ENCODE data around the gene TULP4. TPM values are rescaled to one million over a fixed set of nuclear protein-coding genes. Genes with fewer than 3 reads are reported as not detected.
"Not testable (repeated sequence)": the region's sequence is repeated elsewhere in the genome, so short reads cannot be mapped to it uniquely, and the experiment has no call there.

TULP4 gene
- total RNA-seq, 1 donor, result 105 TPM

DNA sequence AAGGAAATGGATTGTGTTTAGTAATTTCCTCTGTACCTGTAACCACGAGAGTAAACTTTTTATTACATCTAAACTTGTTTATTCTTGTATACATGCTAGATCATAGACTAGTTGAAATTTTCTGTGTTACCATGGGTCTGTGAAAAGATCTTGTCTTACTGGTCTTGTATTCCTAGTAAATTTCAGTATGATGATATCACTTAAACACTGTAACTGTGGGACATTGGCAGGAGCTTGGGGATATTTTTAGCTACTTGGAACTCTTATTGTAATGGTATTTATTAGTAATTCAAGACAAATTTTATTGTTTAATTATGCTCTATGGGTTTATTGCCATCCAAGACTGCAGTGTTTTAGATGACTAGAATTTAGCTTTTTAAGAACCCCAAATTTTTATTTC is 25.9 kb upstream of the TULP4 start:
- peaks cover 25% of the 10 kb centered on the region for H3K4me1 ChIP-seq (ENCODE audit: insufficient read depth, low read length)
- H3K4me3 ChIP-seq (ENCODE audit: low read length), result no peak overlapping the region
- no peaks in the 10 kb centered on the region for H3K9me3 ChIP-seq (ENCODE audit: low read depth, low read length)
- no peaks in the 10 kb centered on the region for H3K27me3 ChIP-seq (ENCODE audit: insufficient read depth, low read length)

GRCh38 chr6:158287047-158287446 is 25.2 kb upstream of the TULP4 start:
- no peak overlapping the region for H3K4me3 ChIP-seq (ENCODE audit: low read length)
- peaks cover 27% of the 10 kb centered on the region for H3K4me1 ChIP-seq (ENCODE audit: insufficient read depth, low read length)
- H3K9me3 ChIP-seq (ENCODE audit: low read depth, low read length), result no peaks in the 10 kb centered on the region
- H3K27me3 ChIP-seq (ENCODE audit: insufficient read depth, low read length), result no peaks in the 10 kb centered on the region

GRCh38 chr6:158290040-158290439 is 22.2 kb upstream of the TULP4 start:
- peaks cover 30% of the 10 kb centered on the region for H3K4me1 ChIP-seq (ENCODE audit: insufficient read depth, low read length)
- no peak overlapping the region for H3K4me3 ChIP-seq (ENCODE audit: low read length)
- H3K27me3 ChIP-seq (ENCODE audit: insufficient read depth, low read length), result no peaks in the 10 kb centered on the region
- no peaks in the 10 kb centered on the region for H3K9me3 ChIP-seq (ENCODE audit: low read depth, low read length)

DNA sequence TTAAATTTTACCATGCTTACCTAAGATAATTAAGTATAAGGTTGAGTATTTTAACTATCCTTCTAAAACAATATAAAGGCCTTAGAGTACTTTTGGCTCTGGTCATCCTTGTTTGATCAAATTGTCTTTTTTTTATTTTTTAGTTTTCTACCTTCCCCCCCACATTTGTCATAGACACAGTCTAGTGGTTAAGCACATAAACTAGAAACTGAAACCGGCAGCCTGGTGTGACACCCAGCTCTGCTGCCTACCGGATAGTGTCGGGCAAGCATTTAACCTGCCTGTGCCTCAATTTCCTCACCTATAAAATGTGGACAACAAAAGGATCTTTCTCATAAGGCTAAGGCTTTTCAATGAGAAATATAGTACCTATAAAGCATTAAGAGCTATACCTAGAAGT is 21.6 kb upstream of the TULP4 start:
- H3K4me3 ChIP-seq (ENCODE audit: low read length), result no peak overlapping the region
- H3K9me3 ChIP-seq (ENCODE audit: low read depth, low read length), result no peaks in the 10 kb centered on the region
- H3K27me3 ChIP-seq (ENCODE audit: insufficient read depth, low read length), result no peaks in the 10 kb centered on the region
- peaks cover 30% of the 10 kb centered on the region for H3K4me1 ChIP-seq (ENCODE audit: insufficient read depth, low read length)

- Histone ChIP-seq H3K4me1 (ENCODE audit: insufficient read depth, low read length) (peaks cover 30% of the 10 kb centered on the region), H3K4me3 (ENCODE audit: low read length) (no peak overlapping the region), H3K9me3 (ENCODE audit: low read depth, low read length) (peaks cover 7% of the 10 kb centered on the region), H3K27me3 (ENCODE audit: insufficient read depth, low read length) (no peaks in the 10 kb centered on the region)
Measured at GRCh38 chr6:158292016-158292415, 20.2 kb upstream of the TULP4 start.

DNA sequence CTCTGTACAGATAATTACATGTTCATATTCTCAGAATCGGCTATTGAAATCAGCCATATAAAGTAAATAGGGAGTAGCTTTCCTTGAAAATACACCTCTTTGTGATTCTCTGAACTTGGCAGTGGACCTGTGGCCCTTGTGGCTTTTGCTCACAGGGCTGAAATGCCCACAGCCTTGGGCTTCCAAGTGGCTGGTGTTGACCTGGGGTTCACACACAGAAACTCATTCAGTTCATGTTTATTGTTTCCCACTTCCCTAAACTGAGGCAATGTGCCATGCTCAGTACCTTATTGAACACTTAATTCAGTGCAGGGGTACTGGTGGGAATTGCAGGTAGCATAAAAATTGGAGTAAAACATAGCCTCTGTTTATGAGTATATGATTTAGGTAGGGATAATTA is 19.1 kb upstream of the TULP4 start:
- Histone ChIP-seq H3K27me3 (ENCODE audit: insufficient read depth, low read length) (no peaks in the 10 kb centered on the region), H3K9me3 (ENCODE audit: low read depth, low read length) (peaks cover 10% of the 10 kb centered on the region), H3K4me3 (ENCODE audit: low read length) (no peak overlapping the region), H3K4me1 (ENCODE audit: insufficient read depth, low read length) (peaks cover 30% of the 10 kb centered on the region)

DNA sequence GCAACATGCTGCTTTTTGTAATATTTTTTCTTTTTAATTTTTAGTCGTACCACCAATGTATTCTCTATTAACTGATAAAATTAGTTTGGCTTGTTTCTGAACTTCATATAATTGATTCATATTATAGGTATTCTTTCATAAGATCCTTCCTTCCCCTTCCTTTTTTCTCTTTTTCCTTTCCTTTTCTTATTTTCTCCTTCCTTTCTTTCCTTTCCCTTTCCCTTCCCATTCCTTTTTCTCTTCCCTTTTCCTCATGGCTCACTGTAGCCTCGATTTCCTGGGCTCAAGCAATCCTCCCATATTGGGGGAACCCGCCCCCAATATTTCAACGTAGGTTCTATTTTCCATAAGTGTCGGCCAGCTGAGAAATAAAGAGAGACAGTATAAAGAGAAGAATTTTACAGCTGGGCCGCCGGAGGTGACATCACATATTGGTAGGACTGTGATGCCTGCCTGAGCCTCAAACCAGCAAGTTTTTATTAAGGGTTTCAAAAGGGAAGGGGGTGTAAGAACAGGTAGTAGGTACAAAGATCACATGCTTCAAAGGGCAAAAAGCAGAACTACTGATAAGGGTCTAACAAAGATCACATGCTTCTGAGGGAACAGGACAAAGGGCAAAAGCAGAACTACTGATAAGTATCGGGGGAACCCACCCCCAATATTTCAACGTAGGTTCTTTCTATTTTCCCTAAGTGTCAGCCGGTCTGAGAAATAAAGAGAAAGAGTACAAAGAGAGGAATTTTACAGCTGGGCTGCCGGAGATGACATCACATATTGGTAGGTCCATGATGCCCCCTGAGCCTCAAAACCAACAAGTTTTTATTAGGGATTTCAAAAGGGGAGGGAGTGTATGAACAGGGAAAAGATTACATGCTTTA is 16.1 kb upstream of the TULP4 start:
- H3K9me3 ChIP-seq (ENCODE audit: low read depth, low read length), result peaks cover 10% of the 10 kb centered on the region
- H3K4me1 ChIP-seq (ENCODE audit: insufficient read depth, low read length), result peaks cover 18% of the 10 kb centered on the region
- not testable (repeated sequence) for H3K27me3 ChIP-seq (ENCODE audit: insufficient read depth, low read length); H3K4me3 ChIP-seq (ENCODE audit: low read length)

- Histone ChIP-seq H3K4me1 (ENCODE audit: insufficient read depth, low read length) (peaks cover 16% of the 10 kb centered on the region), H3K9me3 (ENCODE audit: low read depth, low read length) (peaks cover 10% of the 10 kb centered on the region)
- H3K4me3 ChIP-seq (ENCODE audit: low read length); H3K27me3 ChIP-seq (ENCODE audit: insufficient read depth, low read length): not testable (repeated sequence)
Measured at GRCh38 chr6:158296854-158297324, 15.4 kb upstream of the TULP4 start.

GRCh38 chr6:158297657-158298056 is 14.6 kb upstream of the TULP4 start:
- not testable (repeated sequence) for H3K4me3 ChIP-seq (ENCODE audit: low read length); H3K27me3 ChIP-seq (ENCODE audit: insufficient read depth, low read length)
- H3K9me3 ChIP-seq (ENCODE audit: low read depth, low read length), result peaks cover 10% of the 10 kb centered on the region
- H3K4me1 ChIP-seq (ENCODE audit: insufficient read depth, low read length), result peaks cover 12% of the 10 kb centered on the region

- not testable (repeated sequence) for H3K4me3 ChIP-seq (ENCODE audit: low read length); H3K27me3 ChIP-seq (ENCODE audit: insufficient read depth, low read length); H3K4me1 ChIP-seq (ENCODE audit: insufficient read depth, low read length)
- peaks cover 10% of the 10 kb centered on the region for H3K9me3 ChIP-seq (ENCODE audit: low read depth, low read length)
Measured at GRCh38 chr6:158300306-158301143, 11.7 kb upstream of the TULP4 start.

DNA sequence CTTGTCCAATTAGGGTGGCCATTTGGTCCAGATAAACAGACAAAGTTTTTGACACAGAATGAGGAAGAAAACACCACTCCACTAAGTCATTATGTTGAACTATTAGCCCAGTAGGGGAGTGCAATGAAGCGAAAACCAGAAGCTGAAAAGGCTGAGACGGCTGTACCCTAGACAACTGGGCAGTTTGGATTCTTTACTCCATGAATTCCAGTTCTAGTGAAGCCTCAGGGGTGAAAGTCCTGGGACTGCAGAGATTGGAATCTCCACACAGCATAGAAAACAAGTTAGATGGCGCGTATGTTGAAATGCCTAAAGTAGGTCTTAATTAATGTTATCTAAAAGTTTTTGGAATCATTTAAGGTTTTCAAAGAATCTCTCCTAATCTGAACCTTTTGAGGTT is 10.7 kb upstream of the TULP4 start:
- not testable (repeated sequence) for H3K4me3 ChIP-seq (ENCODE audit: low read length); H3K27me3 ChIP-seq (ENCODE audit: insufficient read depth, low read length); H3K9me3 ChIP-seq (ENCODE audit: low read depth, low read length); H3K4me1 ChIP-seq (ENCODE audit: insufficient read depth, low read length)

- not testable (repeated sequence) for H3K27me3 ChIP-seq (ENCODE audit: insufficient read depth, low read length); H3K4me1 ChIP-seq (ENCODE audit: insufficient read depth, low read length); H3K4me3 ChIP-seq (ENCODE audit: low read length); H3K9me3 ChIP-seq (ENCODE audit: low read depth, low read length)
Measured at GRCh38 chr6:158302195-158302796, 10.0 kb upstream of the TULP4 start.

- Histone ChIP-seq H3K9me3 (ENCODE audit: low read depth, low read length) (no peaks in the 10 kb centered on the region), H3K27me3 (ENCODE audit: insufficient read depth, low read length) (no peaks in the 10 kb centered on the region), H3K4me1 (ENCODE audit: insufficient read depth, low read length) (no peaks in the 10 kb centered on the region), H3K4me3 (ENCODE audit: low read length) (no peak overlapping the region)
Measured at GRCh38 chr6:158303210-158303731, 9.0 kb upstream of the TULP4 start.

GRCh38 chr6:158304254-158304653 is 8.0 kb upstream of the TULP4 start:
- no peak overlapping the region for H3K4me3 ChIP-seq (ENCODE audit: low read length)
- H3K4me1 ChIP-seq (ENCODE audit: insufficient read depth, low read length), result no peaks in the 10 kb centered on the region
- H3K9me3 ChIP-seq (ENCODE audit: low read depth, low read length), result no peaks in the 10 kb centered on the region
- H3K27me3 ChIP-seq (ENCODE audit: insufficient read depth, low read length), result no peaks in the 10 kb centered on the region

DNA sequence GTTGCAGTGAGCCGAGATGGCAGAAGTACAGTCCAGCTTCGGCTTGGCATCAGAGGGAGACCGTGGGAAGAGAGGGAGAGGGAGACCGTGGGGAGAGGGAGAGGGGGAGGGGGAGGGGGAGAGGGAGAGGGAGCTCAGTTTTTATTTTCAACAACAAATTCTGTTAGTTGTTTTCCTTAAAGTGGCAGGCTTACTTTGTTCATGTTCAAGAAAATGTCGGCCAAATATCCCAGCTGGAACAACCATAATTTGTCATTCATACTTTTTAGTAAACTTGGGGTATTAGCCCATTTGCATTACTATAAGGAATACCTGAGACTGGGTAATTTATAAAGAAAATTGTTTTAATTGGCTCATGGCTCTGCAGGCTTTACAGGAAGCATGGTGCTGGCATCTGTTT is 2.5 kb upstream of the TULP4 start:
- H3K4me1 ChIP-seq (ENCODE audit: insufficient read depth, low read length), result peaks cover 10% of the 10 kb centered on the region

More for the DNA sequence above, 2.5 kb upstream of the TULP4 start:
- H3K9me3 ChIP-seq (ENCODE audit: low read depth, low read length), result no peaks in the 10 kb centered on the region
- no peaks in the 10 kb centered on the region for H3K27me3 ChIP-seq (ENCODE audit: insufficient read depth, low read length)
- H3K4me3 ChIP-seq (ENCODE audit: low read length), result no peak overlapping the region
